ENCODE results near the gene BCAP29.
"Not testable (repeated sequence)": the region's sequence is repeated elsewhere in the genome, so short reads cannot be mapped to it uniquely, and the experiment has no call there.

BCAP29 gene

DNA sequence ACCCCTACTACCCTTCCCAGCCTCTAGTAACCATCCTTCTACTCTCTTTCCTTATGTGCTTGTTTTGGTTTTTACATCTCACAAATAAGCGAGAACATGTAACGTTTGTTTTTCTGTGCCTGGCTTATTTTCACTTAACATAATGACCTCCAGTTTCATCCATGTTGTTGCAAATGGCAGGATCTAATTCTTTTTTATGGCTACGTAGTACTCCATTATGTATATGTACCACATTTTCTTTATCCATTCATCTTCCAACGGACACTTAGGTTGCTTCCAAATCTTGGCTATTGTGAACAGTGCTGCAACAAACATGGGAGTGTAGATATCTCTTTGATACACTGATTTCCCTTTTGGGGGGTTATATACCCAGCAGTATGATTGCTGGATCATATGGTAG lies 47.0 kb downstream of the BCAP29 start:
- no peak for DNase-seq (ENCODE audit: low read depth)

DNA sequence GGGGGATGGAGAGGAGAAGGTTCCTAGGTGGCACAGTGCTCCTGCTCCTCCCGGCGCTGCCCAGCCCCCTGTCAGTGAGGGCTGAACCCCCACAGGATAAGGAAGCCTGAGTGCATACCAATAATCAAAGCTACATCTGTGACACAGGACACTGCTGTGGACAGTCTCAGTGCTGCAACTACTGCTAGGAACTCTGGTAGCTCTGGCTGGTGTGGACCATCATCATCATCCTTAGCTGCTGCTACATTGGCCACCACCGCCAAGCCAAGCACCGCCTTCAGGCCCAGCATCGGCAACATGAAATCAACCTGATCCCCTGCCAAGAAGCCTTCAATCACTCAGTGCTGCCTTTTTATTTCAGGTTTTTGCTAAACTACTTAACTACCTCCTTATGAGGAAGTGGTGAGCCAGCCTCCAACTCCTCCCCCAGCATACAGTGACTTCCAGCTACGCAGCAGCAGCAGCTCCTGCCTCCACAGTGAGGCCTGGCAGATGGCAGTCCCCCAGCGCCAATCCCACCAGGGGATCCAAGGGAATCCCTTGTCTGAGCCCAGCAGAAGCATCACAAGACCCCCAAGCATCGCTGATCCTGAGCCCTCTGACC lies 48.5 kb downstream of the BCAP29 start:
- no peak for DNase-seq (ENCODE audit: low read depth)

DNA sequence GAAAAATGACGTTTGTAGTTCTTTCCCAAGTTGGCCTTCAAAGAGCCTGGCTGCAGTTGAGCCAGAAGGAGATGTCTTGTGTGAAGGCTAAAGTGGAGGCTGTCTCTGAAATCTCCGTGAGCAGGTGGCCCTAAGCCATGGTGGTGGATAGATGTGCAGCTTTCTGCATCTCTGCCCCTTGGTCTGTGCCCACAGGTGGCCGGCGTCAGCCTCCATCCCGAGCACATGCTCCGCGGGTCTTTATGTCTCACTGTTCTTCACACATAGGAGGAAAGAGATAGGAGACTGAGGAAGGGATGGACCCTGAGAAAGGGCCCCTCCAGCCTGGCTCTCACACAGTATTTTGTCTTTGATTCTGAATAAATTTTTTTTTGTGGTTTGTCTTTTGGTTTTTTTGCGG lies 50.3 kb downstream of the BCAP29 start:
- DNase-seq (ENCODE audit: low read depth): no peak

DNA sequence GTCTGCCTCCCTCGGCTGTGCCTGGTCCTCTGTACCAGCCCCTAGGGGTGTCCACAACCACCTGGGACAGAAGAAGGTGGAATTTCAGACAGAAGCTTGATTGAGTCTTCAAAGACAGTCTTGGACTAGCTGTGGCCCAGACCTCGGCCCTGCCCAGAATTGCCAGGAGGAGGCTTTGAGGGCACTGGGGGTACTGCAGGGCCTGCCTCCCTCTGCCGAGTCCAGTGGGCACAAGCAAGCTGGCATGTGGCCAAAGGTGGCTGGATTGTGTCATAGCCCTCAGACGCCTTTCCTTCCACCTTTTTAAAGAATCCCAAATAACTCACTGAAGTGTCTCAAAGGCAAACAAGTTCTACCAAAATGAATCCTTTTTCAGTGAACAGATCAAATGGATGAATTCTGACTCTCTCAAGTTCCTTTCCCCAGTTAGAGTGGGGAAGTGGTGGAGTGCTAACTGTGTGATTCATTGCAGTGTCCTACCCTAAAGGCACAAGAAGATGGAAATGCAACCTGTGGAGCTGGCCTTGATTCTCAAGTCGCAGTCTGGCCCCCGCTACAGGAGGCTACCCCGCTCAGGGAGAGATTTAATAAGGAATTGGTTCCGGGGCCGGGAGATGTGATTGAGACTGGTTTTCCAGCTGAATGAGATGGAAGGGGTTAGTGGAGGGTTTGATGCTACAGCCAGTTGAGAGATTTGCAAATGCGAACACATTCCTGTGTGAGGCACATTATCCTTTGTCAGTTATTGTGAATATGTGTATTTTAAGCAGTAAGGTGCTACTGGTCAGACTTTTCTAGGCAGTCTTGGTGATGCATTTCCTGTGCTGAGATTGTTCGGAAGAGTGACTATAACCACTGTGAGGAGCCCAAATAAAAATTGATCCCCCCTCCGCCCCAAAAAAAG lies 51.8 kb downstream of the BCAP29 start:
- DNase-seq (ENCODE audit: low read depth): no peak

DNA sequence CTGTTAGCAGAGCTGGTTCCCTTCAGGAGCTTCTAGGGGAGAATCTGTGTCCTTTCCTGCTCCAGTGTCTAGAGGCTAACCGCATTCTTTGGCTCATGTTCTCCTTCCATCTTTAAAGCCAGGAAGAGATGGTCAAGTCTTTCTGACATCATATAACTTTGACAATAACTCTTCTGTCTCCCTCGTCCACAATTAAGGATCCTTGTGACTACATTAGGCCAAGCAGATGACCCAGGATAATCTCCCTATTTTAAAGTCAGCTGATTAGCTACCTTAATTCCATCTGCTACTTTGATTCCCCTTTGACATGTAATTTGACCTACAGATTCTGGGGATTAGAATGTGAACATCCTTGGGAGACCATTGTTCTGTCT lies 52.4 kb downstream of the BCAP29 start:
- no peak for DNase-seq (ENCODE audit: low read depth)

DNA sequence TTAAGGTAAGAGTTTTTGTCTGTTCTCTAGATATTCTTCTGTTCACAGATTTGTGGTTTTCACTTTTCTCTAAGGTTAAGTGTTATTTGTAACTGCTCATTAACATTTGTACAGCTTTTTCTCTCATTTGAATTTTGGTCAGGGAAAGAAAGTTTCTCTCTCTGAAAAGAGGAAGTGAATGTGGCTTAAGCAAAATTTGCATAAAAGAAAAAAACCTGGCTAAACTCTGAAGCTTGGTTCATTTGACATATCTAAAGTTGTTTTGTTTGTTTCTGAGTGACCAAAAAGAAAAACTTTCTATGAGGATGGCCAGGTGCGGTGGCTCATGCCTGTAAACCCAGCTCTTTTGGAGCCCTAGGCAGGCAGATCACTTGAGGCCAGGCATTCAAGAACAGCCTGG lies 58.5 kb downstream of the BCAP29 start:
- DNase-seq (ENCODE audit: low read depth): no peak

DNA sequence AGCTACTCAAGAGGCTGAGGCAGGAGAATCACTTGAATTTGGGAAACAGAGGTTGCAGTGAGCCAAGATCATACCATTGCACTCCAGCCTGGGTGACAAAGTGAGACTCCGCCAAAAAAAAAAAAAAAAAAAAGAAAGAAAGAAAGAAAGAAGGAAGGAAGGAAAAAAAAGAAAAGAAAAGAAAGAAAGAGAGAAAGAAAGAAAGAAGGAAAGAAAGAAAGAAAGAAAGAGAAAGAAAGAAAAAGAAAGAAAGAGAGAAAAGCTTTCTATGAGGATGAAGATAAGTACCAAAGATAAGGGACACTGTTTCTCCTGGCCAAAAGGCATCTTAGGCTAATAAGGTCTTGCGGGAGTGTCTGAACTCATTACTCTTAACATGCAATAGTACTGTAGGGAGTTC lies 59.0 kb downstream of the BCAP29 start:
- DNase-seq (ENCODE audit: low read depth): not testable (repeated sequence)

DNA sequence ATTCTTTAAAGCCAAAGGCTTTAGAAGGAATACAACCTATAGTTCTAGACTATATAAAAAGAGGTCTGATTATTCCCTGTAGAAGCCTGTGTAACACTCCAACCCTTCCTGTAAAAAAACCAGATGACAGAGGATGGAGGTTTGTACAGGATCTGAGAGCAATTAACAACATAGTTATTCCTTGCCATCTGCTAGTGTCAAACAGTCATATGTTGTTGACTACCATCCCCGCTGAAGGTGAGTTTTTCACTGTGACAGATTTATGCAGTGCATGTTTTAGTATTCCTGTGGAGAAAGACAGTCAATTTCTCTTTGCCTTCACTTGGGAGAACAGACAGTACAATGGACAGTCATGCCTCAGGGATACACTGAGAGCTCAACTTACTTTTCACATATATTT lies 61.6 kb downstream of the BCAP29 start:
- DNase-seq (ENCODE audit: low read depth): no peak

DNA sequence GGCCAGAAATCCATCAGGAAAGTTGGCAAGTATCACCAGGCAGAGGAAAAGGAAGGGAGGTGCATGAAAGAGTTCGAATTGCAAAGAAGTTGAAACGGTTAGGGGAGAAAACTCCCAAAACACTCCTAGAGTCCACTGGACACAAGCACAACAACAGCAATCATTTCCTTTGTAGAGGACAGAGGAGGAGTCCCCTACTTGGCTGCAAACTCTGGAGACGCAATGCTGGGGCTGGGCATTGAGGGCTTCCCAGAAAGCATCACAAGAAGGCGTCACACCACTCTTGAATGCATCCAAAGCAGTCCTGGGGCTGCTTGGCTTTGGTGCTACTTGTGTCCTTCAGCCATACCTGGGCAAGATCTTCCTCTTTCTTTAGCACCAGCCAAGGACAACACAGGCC lies 62.5 kb downstream of the BCAP29 start:
- DNase-seq (ENCODE audit: low read depth): no peak

DNA sequence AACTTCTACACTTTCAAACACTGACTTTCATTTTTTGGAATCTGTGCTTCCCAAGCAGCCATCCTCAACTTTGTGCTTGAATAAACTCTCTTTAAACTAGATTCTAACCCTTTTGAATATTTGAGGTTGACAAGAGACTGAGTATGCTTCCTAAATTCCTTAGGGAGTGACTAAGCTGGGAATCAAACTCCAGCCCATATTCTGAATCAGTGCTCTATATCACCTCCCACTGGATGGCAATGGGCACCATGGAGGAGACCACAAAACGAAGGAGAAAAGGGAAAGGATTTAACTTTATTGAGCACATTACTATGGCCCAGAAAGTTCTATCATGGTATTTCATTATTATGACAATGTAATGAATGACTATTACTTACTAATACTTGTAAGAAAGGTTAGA lies 63.4 kb downstream of the BCAP29 start:
- DNase-seq (ENCODE audit: low read depth): peak; percentile 82

DNA sequence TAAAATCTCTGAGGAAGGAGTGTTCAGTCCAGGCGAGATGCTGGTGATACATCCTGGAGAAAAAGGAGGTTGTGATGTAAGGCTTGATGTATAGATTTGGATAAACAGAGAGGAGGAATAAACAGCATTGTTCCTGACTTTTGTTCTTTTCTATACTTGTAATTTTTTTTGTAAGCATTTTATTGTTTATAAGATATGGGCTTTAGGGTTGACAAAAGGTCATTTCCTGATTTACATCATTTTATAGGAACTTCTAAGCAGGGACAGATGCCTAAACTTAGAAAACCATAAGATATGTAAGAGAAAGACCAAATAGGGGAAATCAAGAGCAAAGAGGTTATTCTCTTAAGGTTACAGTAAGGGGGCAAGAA lies 63.9 kb downstream of the BCAP29 start:
- DNase-seq (ENCODE audit: low read depth): no peak

DNA sequence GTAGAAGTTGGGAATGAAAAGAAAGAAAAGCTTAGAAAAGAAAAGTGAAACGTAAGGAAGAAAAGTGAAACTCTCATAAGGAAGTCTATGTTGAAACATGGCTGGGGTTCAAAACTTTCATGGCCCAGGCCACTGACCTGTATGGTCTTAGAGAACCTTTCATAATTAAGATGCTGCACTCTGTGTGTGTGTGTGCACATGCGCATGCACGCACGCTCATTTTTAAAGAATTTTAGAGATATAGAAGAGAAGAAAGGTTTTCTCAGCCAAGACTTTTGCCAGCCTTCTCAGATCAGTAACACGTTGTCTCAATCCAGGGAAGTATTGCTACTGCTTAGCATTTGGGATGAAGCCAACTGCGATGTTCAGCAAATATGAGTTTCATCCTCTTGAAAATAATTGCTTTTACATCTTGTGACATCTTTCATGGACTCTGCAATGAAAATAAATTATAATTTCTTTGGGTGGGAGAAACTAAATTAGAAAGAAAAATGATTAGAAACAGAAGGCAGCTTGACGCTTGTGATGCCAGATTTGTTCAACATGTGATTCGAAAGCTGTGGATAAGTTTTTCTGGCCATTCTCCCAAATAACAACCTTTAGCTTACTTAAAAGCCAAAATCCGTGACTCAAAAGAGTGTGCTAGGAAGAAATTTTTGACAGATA lies 64.4 kb downstream of the BCAP29 start:
- no peak for DNase-seq (ENCODE audit: low read depth)

DNA sequence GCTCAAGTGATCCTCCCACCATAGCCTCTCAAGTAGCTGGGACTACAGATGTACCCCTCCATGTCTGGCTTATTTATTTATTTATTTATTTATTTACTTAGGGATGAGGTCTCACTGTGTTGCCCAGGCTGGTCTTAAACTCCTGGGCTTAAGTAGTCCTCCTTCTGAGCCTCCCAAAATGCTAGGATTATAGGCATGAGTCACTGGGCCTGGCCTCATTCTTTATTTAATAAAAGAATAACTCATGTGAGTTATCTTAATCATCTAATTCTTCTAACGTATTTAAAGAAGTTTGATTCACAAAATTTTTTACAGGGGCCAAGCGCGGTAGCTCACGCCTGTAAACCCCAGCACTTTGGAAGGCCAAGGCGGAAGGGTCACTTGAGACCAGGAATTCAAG lies 72.6 kb downstream of the BCAP29 start:
- no peak for DNase-seq (ENCODE audit: low read depth)

DNA sequence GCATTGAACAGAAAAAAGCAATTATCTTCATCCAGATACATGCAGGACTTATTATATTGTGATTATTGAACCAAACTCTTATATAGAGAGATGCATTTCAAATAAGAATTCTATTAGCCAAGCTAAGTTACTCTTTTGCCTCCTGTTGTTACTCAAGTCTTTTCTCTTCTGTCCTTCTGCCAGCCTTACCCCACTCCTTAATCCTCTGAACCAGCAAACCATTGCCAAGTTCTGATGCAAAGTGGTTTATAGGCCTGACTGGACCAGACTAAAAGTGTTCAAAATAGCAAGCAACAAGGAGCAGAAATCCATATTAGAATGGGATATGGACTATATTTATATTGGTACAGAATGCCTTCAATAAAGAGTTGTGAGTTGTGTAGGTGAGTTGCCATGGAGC lies 78.4 kb downstream of the BCAP29 start:
- no peak for DNase-seq (ENCODE audit: low read depth)

DNA sequence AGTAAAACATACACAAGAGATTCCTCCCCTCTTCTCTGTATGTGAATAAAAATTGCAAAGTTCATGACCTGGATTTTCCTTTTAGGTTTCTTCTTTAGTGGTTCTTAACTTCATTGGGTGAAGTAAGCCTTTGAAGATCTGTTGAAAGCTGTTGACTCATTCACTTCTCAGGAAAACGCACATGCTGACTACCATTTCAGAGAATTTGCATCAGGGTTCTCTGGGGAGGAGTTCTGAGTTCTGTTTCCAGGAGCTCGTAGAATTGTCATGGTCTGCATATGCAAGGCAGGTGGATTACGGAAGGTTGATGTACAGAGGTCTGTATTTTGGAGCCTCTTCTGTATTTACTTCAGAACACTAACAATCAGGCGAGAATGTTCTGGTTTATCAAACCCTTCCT lies 79.6 kb downstream of the BCAP29 start:
- DNase-seq (ENCODE audit: low read depth): peak; percentile 87

DNA sequence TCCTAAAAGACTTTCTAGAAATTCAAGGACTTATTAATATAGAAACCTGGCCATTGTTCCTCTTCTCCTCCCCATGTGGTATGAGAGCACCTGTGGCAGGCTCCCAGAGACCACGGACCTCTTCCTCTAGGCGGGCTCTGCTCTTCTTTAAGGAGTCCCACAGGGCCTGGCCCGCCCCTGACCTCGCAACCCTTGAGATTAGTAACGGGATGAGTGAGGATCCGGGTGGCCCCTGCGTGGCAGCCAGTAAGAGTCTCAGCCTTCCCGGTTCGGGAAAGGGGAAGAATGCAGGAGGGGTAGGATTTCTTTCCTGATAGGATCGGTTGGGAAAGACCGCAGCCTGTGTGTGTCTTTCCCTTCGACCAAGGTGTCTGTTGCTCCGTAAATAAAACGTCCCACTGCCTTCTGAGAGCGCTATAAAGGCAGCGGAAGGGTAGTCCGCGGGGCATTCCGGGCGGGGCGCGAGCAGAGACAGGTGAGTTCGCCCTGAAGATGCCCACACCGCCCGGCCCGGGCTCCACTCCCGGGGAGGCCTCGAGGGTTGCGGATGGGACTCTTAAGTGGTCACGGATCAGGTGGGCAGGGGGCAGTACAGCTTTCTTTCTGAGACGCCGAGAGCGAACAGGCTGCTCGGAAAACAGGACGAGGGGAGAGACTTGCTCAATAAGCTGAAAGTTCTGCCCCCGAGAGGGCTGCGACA lies 80.5 kb downstream of the BCAP29 start, which contains the start of gene SLC26A4:
Gene SLC26A4 (plus strand): TSS at position 448 of the 700 bp plus-strand sequence. CDS start 814 bp downstream, outside the sequence.
- DNase-seq (ENCODE audit: low read depth): peak; percentile 36

DNA sequence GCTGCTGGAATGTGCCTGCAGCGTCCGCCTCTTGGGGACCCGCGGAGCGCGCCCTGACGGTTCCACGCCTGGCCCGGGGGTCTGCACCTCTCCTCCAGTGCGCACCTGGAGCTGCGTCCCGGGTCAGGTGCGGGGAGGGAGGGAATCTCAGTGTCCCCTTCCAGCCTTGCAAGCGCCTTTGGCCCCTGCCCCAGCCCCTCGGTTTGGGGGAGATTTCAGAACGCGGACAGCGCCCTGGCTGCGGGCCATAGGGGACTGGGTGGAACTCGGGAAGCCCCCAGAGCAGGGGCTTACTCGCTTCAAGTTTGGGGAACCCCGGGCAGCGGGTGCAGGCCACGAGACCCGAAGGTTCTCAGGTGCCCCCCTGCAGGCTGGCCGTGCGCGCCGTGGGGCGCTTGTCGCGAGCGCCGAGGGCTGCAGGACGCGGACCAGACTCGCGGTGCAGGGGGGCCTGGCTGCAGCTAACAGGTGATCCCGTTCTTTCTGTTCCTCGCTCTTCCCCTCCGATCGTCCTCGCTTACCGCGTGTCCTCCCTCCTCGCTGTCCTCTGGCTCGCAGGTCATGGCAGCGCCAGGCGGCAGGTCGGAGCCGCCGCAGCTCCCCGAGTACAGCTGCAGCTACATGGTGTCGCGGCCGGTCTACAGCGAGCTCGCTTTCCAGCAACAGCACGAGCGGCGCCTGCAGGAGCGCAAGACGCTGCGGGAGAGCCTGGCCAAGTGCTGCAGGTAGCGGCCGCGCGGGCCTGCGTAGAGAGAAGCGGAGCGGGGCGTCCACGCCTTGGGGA lies 81.2 kb downstream of the BCAP29 start:
- peak; percentile 67 for DNase-seq (ENCODE audit: low read depth)

DNA sequence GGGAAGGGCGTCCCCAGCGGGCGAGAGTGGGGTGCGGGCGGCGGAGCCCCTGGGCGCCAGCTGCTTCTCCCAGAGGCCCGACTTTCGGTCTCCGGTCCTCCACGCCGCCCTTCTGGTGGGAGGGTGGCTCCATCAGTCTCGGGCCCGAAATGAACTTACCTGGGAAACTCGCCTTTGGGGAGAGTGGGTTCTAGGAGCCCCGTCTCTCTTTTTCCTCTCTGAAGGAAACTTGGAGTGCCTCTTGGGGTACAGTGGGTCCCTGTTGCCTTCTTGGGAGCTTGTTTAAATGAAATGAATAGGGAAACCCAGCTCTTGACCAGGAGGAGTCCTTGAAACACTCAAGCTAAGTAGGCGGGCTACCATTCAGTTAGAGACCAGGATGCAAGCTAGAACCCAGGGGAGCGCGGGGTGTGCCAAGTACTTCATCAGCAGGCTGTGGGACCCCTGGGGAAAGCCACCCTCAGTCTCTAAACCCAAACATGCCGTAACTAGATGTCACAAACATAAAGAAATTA lies 81.9 kb downstream of the BCAP29 start:
- no peak for DNase-seq (ENCODE audit: low read depth)

DNA sequence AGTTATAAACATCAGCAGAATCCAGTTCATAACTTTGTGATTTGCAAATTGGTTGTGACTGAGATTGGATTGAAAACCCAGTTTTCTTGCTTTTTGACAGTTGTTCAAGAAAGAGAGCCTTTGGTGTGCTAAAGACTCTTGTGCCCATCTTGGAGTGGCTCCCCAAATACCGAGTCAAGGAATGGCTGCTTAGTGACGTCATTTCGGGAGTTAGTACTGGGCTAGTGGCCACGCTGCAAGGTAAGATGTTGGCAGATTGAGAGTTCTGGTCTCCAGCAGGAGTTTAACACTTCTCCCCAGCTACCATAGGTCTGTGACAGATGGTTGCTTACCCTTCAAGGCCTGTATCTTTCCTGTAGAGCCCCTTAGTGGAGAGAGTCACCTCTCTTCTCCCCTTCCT lies 83.2 kb downstream of the BCAP29 start:
- no peak for DNase-seq (ENCODE audit: low read depth)

DNA sequence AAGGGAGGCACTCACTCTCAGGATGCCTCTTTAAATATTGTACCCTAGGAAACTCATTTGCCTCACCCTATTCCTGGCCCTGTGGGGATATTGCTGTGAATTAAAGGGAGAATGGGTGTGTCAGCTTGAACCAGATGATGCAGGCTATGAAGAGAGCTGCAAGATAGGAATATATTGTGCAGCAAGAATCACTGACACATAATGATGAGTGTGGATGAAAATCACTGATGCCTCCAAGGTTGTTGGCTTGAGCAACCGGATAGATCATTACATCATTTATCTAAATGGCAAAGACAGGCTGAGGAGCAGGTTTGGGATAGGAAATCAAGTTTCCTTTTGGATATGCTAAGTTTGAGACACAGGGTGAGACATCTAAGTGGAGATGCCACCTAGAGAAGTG lies 86.7 kb downstream of the BCAP29 start:
- DNase-seq (ENCODE audit: low read depth): no peak

DNA sequence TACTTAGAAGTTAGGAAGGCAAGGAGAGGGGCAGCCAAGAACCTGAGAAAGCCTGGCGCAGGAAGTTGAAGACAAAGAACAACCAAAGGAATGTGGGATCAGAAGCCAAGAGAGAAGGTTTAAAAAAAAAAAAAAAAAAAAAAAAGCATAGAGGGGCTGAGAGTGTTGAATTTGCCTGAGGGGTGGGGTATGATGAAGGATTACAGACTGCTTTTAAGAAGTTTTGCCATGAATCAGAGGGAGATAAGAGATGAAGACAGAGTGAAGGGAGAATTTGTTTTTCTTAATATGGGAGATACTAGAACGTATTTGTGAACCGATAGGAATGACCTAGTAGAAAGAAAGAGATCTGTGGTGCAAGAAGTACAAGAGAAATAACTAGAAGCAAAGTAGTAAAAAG lies 87.3 kb downstream of the BCAP29 start:
- DNase-seq (ENCODE audit: low read depth): no peak

DNA sequence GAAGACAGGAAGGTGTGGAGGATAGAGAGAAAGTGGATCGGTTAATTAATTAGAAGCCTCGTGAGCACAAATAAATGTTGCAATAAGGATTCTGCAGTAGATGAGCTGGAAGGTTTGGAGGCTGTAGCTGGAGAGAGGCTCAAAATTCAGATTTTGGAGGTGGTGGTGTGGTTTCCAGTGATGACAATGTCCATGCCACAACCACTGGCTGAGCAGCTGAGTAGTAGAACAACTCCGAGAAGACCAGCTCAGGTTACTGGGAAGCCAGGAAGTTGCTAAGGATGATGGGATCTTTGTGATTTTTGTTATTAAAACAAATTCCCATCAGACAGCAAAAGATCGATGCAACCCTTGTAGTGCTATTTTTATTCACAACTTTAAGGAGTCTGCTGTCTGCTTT lies 88.2 kb downstream of the BCAP29 start:
- DNase-seq (ENCODE audit: low read depth): no peak

Data from ELR (cell line).